ENCODE measurements around the gene FNBP1.

- TF ChIP-seq, protein P1, sequence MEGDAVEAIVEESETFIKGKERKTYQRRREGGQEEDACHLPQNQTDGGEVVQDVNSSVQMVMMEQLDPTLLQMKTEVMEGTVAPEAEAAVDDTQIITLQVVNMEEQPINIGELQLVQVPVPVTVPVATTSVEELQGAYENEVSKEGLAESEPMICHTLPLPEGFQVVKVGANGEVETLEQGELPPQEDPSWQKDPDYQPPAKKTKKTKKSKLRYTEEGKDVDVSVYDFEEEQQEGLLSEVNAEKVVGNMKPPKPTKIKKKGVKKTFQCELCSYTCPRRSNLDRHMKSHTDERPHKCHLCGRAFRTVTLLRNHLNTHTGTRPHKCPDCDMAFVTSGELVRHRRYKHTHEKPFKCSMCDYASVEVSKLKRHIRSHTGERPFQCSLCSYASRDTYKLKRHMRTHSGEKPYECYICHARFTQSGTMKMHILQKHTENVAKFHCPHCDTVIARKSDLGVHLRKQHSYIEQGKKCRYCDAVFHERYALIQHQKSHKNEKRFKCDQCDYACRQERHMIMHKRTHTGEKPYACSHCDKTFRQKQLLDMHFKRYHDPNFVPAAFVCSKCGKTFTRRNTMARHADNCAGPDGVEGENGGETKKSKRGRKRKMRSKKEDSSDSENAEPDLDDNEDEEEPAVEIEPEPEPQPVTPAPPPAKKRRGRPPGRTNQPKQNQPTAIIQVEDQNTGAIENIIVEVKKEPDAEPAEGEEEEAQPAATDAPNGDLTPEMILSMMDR (IDR thresholded peaks at IDR 0.05; ENCODE audit: insufficient read depth, low read length, poor library complexity, severe bottlenecking): no peak
- no peak for TF ChIP-seq EZH2phosphoT487 (conservative IDR thresholded peaks at IDR 0.05; ENCODE audit: low read length)
Observed at GRCh38 chr9:130036099-130036498, 6.9 kb downstream of the FNBP1 start.
